ENCODE measurements around the gene RIN3. TPM values are rescaled to one million over a fixed set of nuclear protein-coding genes. Genes with fewer than 3 reads are reported as not detected.

The RIN3 gene
- polyA plus RNA-seq, 3 donors: 42.8 to 144 (median 54.6) TPM

GRCh38 chr14:92481811-92482555 is 31.6 kb upstream of the RIN3 start:
- Histone ChIP-seq H3K79me2 (ENCODE audit: insufficient read depth, low read length) (peaks cover 100% of the 10 kb centered on the region), H3K27me3 (ENCODE audit: control insufficient read depth in 2 of 2, insufficient read depth in 2 of 2, low read length in 2 of 2) (no peaks in the 10 kb centered on the region), H3K9me3 (replicated peaks in 1 of 2; ENCODE audit: control insufficient read depth in 1 of 2, insufficient read depth in 1 of 2, low read length in 2 of 2) (no peaks in the 10 kb centered on the region), H3K4me1 (ENCODE audit: control insufficient read depth in 1 of 2, insufficient read depth in 2 of 2, low read length in 2 of 2) (peaks cover 29 to 75% of the 10 kb centered on the region in 2 donors), H3K4me3 (replicated peaks in 1 of 3; ENCODE audit: low read depth in 2 of 3, low read length in 3 of 3) (peak overlapping the region in 1 of 3 experiments; percentile 11), H3K4me2 (replicated peaks; ENCODE audit: extremely low read depth, low read length, poor library complexity, severe bottlenecking) (no peak overlapping the region), H3K27ac (ENCODE audit: low read depth in 1 of 2, low read length in 2 of 2) (peak overlapping the region in 1 of 2 donors; percentile 43), H3K9ac (ENCODE audit: insufficient read depth, low read length, poor library complexity, severe bottlenecking) (no peak overlapping the region), H4K20me1 (ENCODE audit: insufficient read depth, low read length) (peaks cover 18% of the 10 kb centered on the region), H3K36me3 (replicated peaks in 1 of 2; ENCODE audit: control insufficient read depth in 1 of 2, insufficient read depth in 2 of 2, low read length in 2 of 2) (peaks cover 31 to 58% of the 10 kb centered on the region in 2 donors), H2AFZ (ENCODE audit: insufficient read depth, low read depth, low read length, poor library complexity, severe bottlenecking) (no peak overlapping the region)
- TF ChIP-seq CTCF (IDR thresholded peaks at IDR 0.05): no peak
- peak overlapping the region; percentile 18 to 86 (median 75) for H3K27ac Mint-ChIP-seq
- intact Hi-C loops (cut with micrococcal nuclease): no loop called here
- peak overlapping the region in 1 of 2 donors; percentile 57 for H3K4me3 Mint-ChIP-seq
- no CpG with 5 or more reads among the region's 1 CpG for WGBS (ENCODE audit: insufficient coverage)
- peaks cover 0 to 9% (median 0%) of the 10 kb centered on the region in 7 donors for H3K9me3 Mint-ChIP-seq
- no peak for DNase-seq
- peaks cover 62 to 84% of the 10 kb centered on the region in 2 donors for H3K36me3 Mint-ChIP-seq
- peaks cover 68% of the 10 kb centered on the region for H3K4me1 Mint-ChIP-seq
- H3K27me3 Mint-ChIP-seq (ENCODE audit: low read depth in 3 of 3): peaks cover 0 to 3% (median 0%) of the 10 kb centered on the region in 3 donors

GRCh38 chr14:92482621-92483319 is 30.8 kb upstream of the RIN3 start:
- H3K4me3 Mint-ChIP-seq: no peak overlapping the region
- WGBS (ENCODE audit: insufficient coverage): 98% methylated on average over 6 of the region's 9 CpGs
- peaks cover 67 to 85% of the 10 kb centered on the region in 2 donors for H3K36me3 Mint-ChIP-seq
- Histone ChIP-seq H3K9me3 (replicated peaks in 1 of 2; ENCODE audit: control insufficient read depth in 1 of 2, insufficient read depth in 1 of 2, low read length in 2 of 2) (no peaks in the 10 kb centered on the region), H3K9ac (ENCODE audit: insufficient read depth, low read length, poor library complexity, severe bottlenecking) (no peak overlapping the region), H3K79me2 (ENCODE audit: insufficient read depth, low read length) (peaks cover 98% of the 10 kb centered on the region), H3K36me3 (replicated peaks in 1 of 2; ENCODE audit: control insufficient read depth in 1 of 2, insufficient read depth in 2 of 2, low read length in 2 of 2) (peaks cover 31 to 60% of the 10 kb centered on the region in 2 donors), H3K27me3 (ENCODE audit: control insufficient read depth in 2 of 2, insufficient read depth in 2 of 2, low read length in 2 of 2) (no peaks in the 10 kb centered on the region), H2AFZ (ENCODE audit: insufficient read depth, low read depth, low read length, poor library complexity, severe bottlenecking) (no peak overlapping the region), H4K20me1 (ENCODE audit: insufficient read depth, low read length) (peaks cover 18% of the 10 kb centered on the region), H3K4me3 (replicated peaks in 1 of 3; ENCODE audit: low read depth in 2 of 3, low read length in 3 of 3) (no peak overlapping the region), H3K4me2 (replicated peaks; ENCODE audit: extremely low read depth, low read length, poor library complexity, severe bottlenecking) (no peak overlapping the region), H3K4me1 (ENCODE audit: control insufficient read depth in 1 of 2, insufficient read depth in 2 of 2, low read length in 2 of 2) (peaks cover 37 to 75% of the 10 kb centered on the region in 2 donors), H3K27ac (ENCODE audit: low read depth in 1 of 2, low read length in 2 of 2) (peak overlapping the region in 1 of 2 donors; percentile 43)
- TF ChIP-seq CTCF (IDR thresholded peaks at IDR 0.05): no peak
- H3K27ac Mint-ChIP-seq: peak overlapping the region in 4 of 7 donors; percentile 51 to 77 (median 64)
- H3K4me1 Mint-ChIP-seq: peaks cover 75% of the 10 kb centered on the region
- H3K27me3 Mint-ChIP-seq (ENCODE audit: low read depth in 3 of 3): peaks cover 0 to 3% (median 0%) of the 10 kb centered on the region in 3 donors
- intact Hi-C loops (cut with micrococcal nuclease): no loop called here
- H3K9me3 Mint-ChIP-seq: peaks cover 0 to 9% (median 0%) of the 10 kb centered on the region in 7 donors
- no peak for DNase-seq
